Measurements from ENCODE around the gene PYGM. TPM values are rescaled to one million over a fixed set of nuclear protein-coding genes. Genes with fewer than 3 reads are reported as not detected.

Gene PYGM
- total and polyA plus RNA-seq, 2 donors, result 1.0 to 3.5 TPM

GRCh38 chr11:64757549-64758329 lies 2.0 kb downstream of the PYGM start:
- Histone ChIP-seq H3K27ac (ENCODE audit: low read depth in 1 of 2, low read length in 1 of 2) (no peak overlapping the region), H3K9me3 (ENCODE audit: control insufficient read depth in 2 of 2, insufficient read depth in 1 of 2, low read length in 1 of 2) (no peaks in the 10 kb centered on the region), H3K27me3 (ENCODE audit: control insufficient read depth in 2 of 2, insufficient read depth in 1 of 2, low read length in 1 of 2) (no peaks in the 10 kb centered on the region), H3K4me3 (ENCODE audit: low read length in 2 of 2) (no peak overlapping the region), H3K4me1 (ENCODE audit: control insufficient read depth in 2 of 2, insufficient read depth in 2 of 2, low read length in 2 of 2) (peaks cover 0 to 17% of the 10 kb centered on the region in 2 donors), H3K36me3 (ENCODE audit: control insufficient read depth in 2 of 2, insufficient read depth in 2 of 2, low read length in 1 of 2) (peaks cover 15 to 26% of the 10 kb centered on the region in 2 donors)
- WGBS, result 94% methylated on average over 19 of the region's 19 CpGs
- no peak for DNase-seq (ENCODE audit: low read depth in 6 of 9, low spot score in 9 of 9)

- Histone ChIP-seq H3K4me3 (ENCODE audit: low read length in 2 of 2) (no peak overlapping the region), H3K4me1 (ENCODE audit: control insufficient read depth in 2 of 2, insufficient read depth in 2 of 2, low read length in 2 of 2) (peaks cover 0 to 8% of the 10 kb centered on the region in 2 donors), H3K27me3 (ENCODE audit: control insufficient read depth in 2 of 2, insufficient read depth in 1 of 2, low read length in 1 of 2) (no peaks in the 10 kb centered on the region), H3K9me3 (ENCODE audit: control insufficient read depth in 2 of 2, insufficient read depth in 1 of 2, low read length in 1 of 2) (no peaks in the 10 kb centered on the region), H3K27ac (ENCODE audit: low read depth in 1 of 2, low read length in 1 of 2) (no peak overlapping the region), H3K36me3 (ENCODE audit: control insufficient read depth in 2 of 2, insufficient read depth in 2 of 2, low read length in 1 of 2) (peaks cover 5 to 26% of the 10 kb centered on the region in 2 donors)
- 84% methylated on average over 13 of the region's 13 CpGs for WGBS
- DNase-seq (ENCODE audit: low read depth in 6 of 9, low spot score in 9 of 9), result no peak
These were observed 4.0 kb downstream of the PYGM start for GRCh38 chr11:64755681-64756361.

- H3K27me3 ChIP-seq (ENCODE audit: control insufficient read depth in 2 of 2, insufficient read depth in 1 of 2, low read length in 1 of 2), result no peaks in the 10 kb centered on the region
- no peaks in the 10 kb centered on the region for H3K9me3 ChIP-seq (ENCODE audit: control insufficient read depth in 2 of 2, insufficient read depth in 1 of 2, low read length in 1 of 2)
- H3K36me3 ChIP-seq (ENCODE audit: control insufficient read depth in 2 of 2, insufficient read depth in 2 of 2, low read length in 1 of 2), result peaks cover 2 to 22% of the 10 kb centered on the region in 2 donors
- 96% methylated on average over 21 of the region's 21 CpGs for WGBS
- no peak overlapping the region for H3K4me3 ChIP-seq (ENCODE audit: low read length in 2 of 2)
- no peak overlapping the region for H3K27ac ChIP-seq (ENCODE audit: low read depth in 1 of 2, low read length in 1 of 2)
- peaks cover 0 to 3% of the 10 kb centered on the region in 2 donors for H3K4me1 ChIP-seq (ENCODE audit: control insufficient read depth in 2 of 2, insufficient read depth in 2 of 2, low read length in 2 of 2)
- no peak for DNase-seq (ENCODE audit: low read depth in 6 of 9, low spot score in 9 of 9)
These were observed 4.7 kb downstream of the PYGM start for GRCh38 chr11:64754919-64755662.

- Histone ChIP-seq H3K27ac (ENCODE audit: low read depth in 1 of 2, low read length in 1 of 2) (no peak overlapping the region), H3K27me3 (ENCODE audit: control insufficient read depth in 2 of 2, insufficient read depth in 1 of 2, low read length in 1 of 2) (no peaks in the 10 kb centered on the region), H3K4me3 (ENCODE audit: low read length in 2 of 2) (no peak overlapping the region), H3K36me3 (ENCODE audit: control insufficient read depth in 2 of 2, insufficient read depth in 2 of 2, low read length in 1 of 2) (peaks cover 2 to 16% of the 10 kb centered on the region in 2 donors), H3K9me3 (ENCODE audit: control insufficient read depth in 2 of 2, insufficient read depth in 1 of 2, low read length in 1 of 2) (no peaks in the 10 kb centered on the region), H3K4me1 (ENCODE audit: control insufficient read depth in 2 of 2, insufficient read depth in 2 of 2, low read length in 2 of 2) (no peaks in the 10 kb centered on the region)
- WGBS, result 96% methylated on average over 26 of the region's 26 CpGs
- DNase-seq (ENCODE audit: low read depth in 6 of 9, low spot score in 9 of 9), result no peak
These were observed 5.5 kb downstream of the PYGM start for GRCh38 chr11:64754124-64754918.

- no peak for DNase-seq (ENCODE audit: low read depth in 6 of 9, low spot score in 9 of 9)
- Histone ChIP-seq H3K27ac (ENCODE audit: low read depth in 1 of 2, low read length in 1 of 2) (no peak overlapping the region), H3K9me3 (ENCODE audit: control insufficient read depth in 2 of 2, insufficient read depth in 1 of 2, low read length in 1 of 2) (no peaks in the 10 kb centered on the region), H3K4me1 (ENCODE audit: control insufficient read depth in 2 of 2, insufficient read depth in 2 of 2, low read length in 2 of 2) (no peaks in the 10 kb centered on the region), H3K36me3 (ENCODE audit: control insufficient read depth in 2 of 2, insufficient read depth in 2 of 2, low read length in 1 of 2) (peaks cover 2 to 16% of the 10 kb centered on the region in 2 donors), H3K4me3 (ENCODE audit: low read length in 2 of 2) (no peak overlapping the region), H3K27me3 (ENCODE audit: control insufficient read depth in 2 of 2, insufficient read depth in 1 of 2, low read length in 1 of 2) (no peaks in the 10 kb centered on the region)
- WGBS, result 96% methylated on average over 43 of the region's 43 CpGs
These were observed 6.2 kb downstream of the PYGM start for GRCh38 chr11:64753380-64754123.

GRCh38 chr11:64753019-64753379 lies 6.8 kb downstream of the PYGM start:
- no peak overlapping the region for H3K4me3 ChIP-seq (ENCODE audit: low read length in 2 of 2)
- WGBS, result 98% methylated on average over 7 of the region's 7 CpGs
- no peak overlapping the region for H3K27ac ChIP-seq (ENCODE audit: low read depth in 1 of 2, low read length in 1 of 2)
- DNase-seq (ENCODE audit: low read depth in 6 of 9, low spot score in 9 of 9), result no peak
- H3K36me3 ChIP-seq (ENCODE audit: control insufficient read depth in 2 of 2, insufficient read depth in 2 of 2, low read length in 1 of 2), result peaks cover 2 to 16% of the 10 kb centered on the region in 2 donors
- no peaks in the 10 kb centered on the region for H3K27me3 ChIP-seq (ENCODE audit: control insufficient read depth in 2 of 2, insufficient read depth in 1 of 2, low read length in 1 of 2)
- H3K9me3 ChIP-seq (ENCODE audit: control insufficient read depth in 2 of 2, insufficient read depth in 1 of 2, low read length in 1 of 2), result no peaks in the 10 kb centered on the region
- H3K4me1 ChIP-seq (ENCODE audit: control insufficient read depth in 2 of 2, insufficient read depth in 2 of 2, low read length in 2 of 2), result peaks cover 0 to 3% of the 10 kb centered on the region in 2 donors

GRCh38 chr11:64752175-64752970 lies 7.4 kb downstream of the PYGM start:
- Histone ChIP-seq H3K4me1 (ENCODE audit: control insufficient read depth in 2 of 2, insufficient read depth in 2 of 2, low read length in 2 of 2) (peaks cover 0 to 4% of the 10 kb centered on the region in 2 donors), H3K27me3 (ENCODE audit: control insufficient read depth in 2 of 2, insufficient read depth in 1 of 2, low read length in 1 of 2) (no peaks in the 10 kb centered on the region)
- DNase-seq (ENCODE audit: low read depth in 6 of 9, low spot score in 9 of 9), result no peak

More at GRCh38 chr11:64752175-64752970, 7.4 kb downstream of the PYGM start:
- 96% methylated on average over 14 of the region's 14 CpGs for WGBS
- no peak overlapping the region for H3K27ac ChIP-seq (ENCODE audit: low read depth in 1 of 2, low read length in 1 of 2)
- peaks cover 2 to 16% of the 10 kb centered on the region in 2 donors for H3K36me3 ChIP-seq (ENCODE audit: control insufficient read depth in 2 of 2, insufficient read depth in 2 of 2, low read length in 1 of 2)
- no peak overlapping the region for H3K4me3 ChIP-seq (ENCODE audit: low read length in 2 of 2)
- no peaks in the 10 kb centered on the region for H3K9me3 ChIP-seq (ENCODE audit: control insufficient read depth in 2 of 2, insufficient read depth in 1 of 2, low read length in 1 of 2)
